ENCODE data around the gene PDE11A.

DNA sequence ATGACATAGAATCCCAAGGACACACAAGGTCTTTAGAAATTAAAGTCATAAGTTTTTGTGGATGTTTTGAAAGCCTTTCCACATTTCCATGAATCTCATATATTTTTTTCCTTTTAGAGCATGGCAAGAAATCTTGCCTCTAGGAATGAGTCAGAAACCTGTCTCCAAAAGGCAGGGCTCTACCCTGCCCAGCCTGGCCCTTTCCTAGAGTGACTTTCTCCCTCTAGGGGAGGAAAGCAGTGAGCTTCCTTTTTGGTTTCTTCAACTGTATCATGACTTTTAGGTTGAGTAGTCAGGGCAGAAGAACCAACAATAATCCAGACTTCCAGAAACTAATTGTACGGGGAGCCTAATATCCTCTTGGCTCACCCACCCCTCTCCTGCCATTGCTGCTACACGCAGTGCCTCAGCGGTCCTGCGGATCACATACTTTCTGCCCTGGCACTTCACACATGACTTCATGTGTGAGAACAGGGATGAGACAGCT, 379.8 kb downstream of the PDE11A start:
- TF ChIP-seq POLR2A (IDR thresholded peaks at IDR 0.05; ENCODE audit: low read length) (no peak), GATA1 (IDR thresholded peaks at IDR 0.05; ENCODE audit: low read depth, low read length) (no peak)
